HepG2 (cell line): ENCODE results near the gene CDC42SE1. TPM values are rescaled to one million over a fixed set of nuclear protein-coding genes. Genes with fewer than 3 reads are reported as not detected.
A peak's percentile ranks its signal among the peaks of the same experiment; 100 is the strongest.

Source experiments
- CSRNP2 ChIP-seq: sonication (generic); formaldehyde crosslinking; conservative IDR thresholded peaks from 2 replicates; pipeline ENCODE4 v1.8.0; 2022; ENCODE audit warnings: low read depth, missing genetic modification reagents
- HES4 ChIP-seq: sonication (generic); formaldehyde crosslinking; IDR thresholded peaks from 2 replicates; pipeline ENCODE4 v1.9.0; 2021; ENCODE audit warnings: mild to moderate bottlenecking, missing genetic modification reagents, borderline replicate concordance
- HMGXB3 ChIP-seq: sonication (generic); formaldehyde crosslinking; IDR thresholded peaks from 2 replicates; pipeline ENCODE4 v1.4.0; 2020; ENCODE audit warnings: missing genetic modification reagents, borderline replicate concordance
- NR2C2 ChIP-seq: sonication (generic); formaldehyde crosslinking; IDR thresholded peaks from 2 replicates; pipeline ENCODE4 v1.4.0; 2020; ENCODE audit warnings: missing genetic modification reagents, mild to moderate bottlenecking, moderate library complexity, borderline replicate concordance
- RBFOX2 ChIP-seq: fragments of 200-400 bp; formaldehyde crosslinking; IDR thresholded peaks from 2 replicates; pipeline ENCODE4 v1.6.1; 2017; ENCODE audit warnings: low read depth, mild to moderate bottlenecking, low read length
- SETDB1 ChIP-seq: sonication (generic); formaldehyde crosslinking; IDR thresholded peaks from 2 replicates; pipeline ENCODE4 v1.5.1; 2020; ENCODE audit warnings: missing genetic modification reagents, mild to moderate bottlenecking, borderline replicate concordance
- ZNF549 ChIP-seq: sonication (generic); formaldehyde crosslinking; IDR thresholded peaks from 2 replicates; pipeline ENCODE4 v1.5.0; 2020; ENCODE audit warnings: missing genetic modification reagents
- ZNF556 ChIP-seq: sonication (generic); formaldehyde crosslinking; IDR thresholded peaks from 2 replicates; pipeline ENCODE4 v1.4.0; 2020; ENCODE audit warnings: mild to moderate bottlenecking, missing genetic modification reagents, borderline replicate concordance
- ZNF563 ChIP-seq: sonication (generic); formaldehyde crosslinking; IDR thresholded peaks from 2 replicates; pipeline ENCODE4 v1.8.0; 2022; ENCODE audit warnings: mild to moderate bottlenecking, moderate library complexity, missing genetic modification reagents
- ZNF607 ChIP-seq: sonication (generic); formaldehyde crosslinking; IDR thresholded peaks from 2 replicates; pipeline ENCODE4 v1.5.1; 2020; ENCODE audit warnings: missing genetic modification reagents, mild to moderate bottlenecking, borderline replicate concordance
- polyA plus RNA-seq, 8 experiments: library from polyadenylated mRNA; depleted of rRNA in 3 of 8; stranded (reverse) in 7 of 8; unstranded in 1 of 8; fragments of >200 nt; fragmentation: Illumina TruSeq in 4 of 8; extraction: Trizol in 4 of 8; gene quantifications; 2 replicates each; pipeline versions ENCODE4 v1.2.1 to v1.2.3, GENCODE V29; 2011 to 2016; ENCODE audit warnings: low read depth in 4 of 8, missing spikeins in 1 of 8, mixed read lengths in 1 of 8; ENCODE audit not compliant: insufficient read depth in 1 of 8
- total RNA-seq, 5 experiments: library from RNA; depleted of rRNA; stranded (reverse); fragments of >200 nt; fragmentation: Illumina TruSeq; extraction: Trizol; gene quantifications; 2 replicates each; pipeline ENCODE4 v1.2.3, GENCODE V29; 2016; ENCODE audit warnings: low read depth in 1 of 5
- TF ChIP-seq, protein P1 (sequence below): sonication (generic); formaldehyde crosslinking; IDR thresholded peaks from 2 replicates; pipeline ENCODE4 v1.4.0; 2020; ENCODE audit warnings: missing genetic modification reagents
- TF ChIP-seq, protein P2 (sequence below): sonication (generic); formaldehyde crosslinking; IDR thresholded peaks from 2 replicates; pipeline ENCODE4 v1.5.0; 2020; ENCODE audit warnings: missing genetic modification reagents
- TF ChIP-seq, protein P3 (sequence below): sonication (generic); formaldehyde crosslinking; IDR thresholded peaks from 2 replicates; pipeline ENCODE4 v1.4.0; 2020; ENCODE audit warnings: mild to moderate bottlenecking, missing genetic modification reagents

The CDC42SE1 gene
- total and polyA plus RNA-seq, 2 of the 13 experiments (the other 11 are each of a cell fraction or from before 2014, with no cell fraction given): 17.6 to 17.9 TPM

- TF ChIP-seq, protein P1, sequence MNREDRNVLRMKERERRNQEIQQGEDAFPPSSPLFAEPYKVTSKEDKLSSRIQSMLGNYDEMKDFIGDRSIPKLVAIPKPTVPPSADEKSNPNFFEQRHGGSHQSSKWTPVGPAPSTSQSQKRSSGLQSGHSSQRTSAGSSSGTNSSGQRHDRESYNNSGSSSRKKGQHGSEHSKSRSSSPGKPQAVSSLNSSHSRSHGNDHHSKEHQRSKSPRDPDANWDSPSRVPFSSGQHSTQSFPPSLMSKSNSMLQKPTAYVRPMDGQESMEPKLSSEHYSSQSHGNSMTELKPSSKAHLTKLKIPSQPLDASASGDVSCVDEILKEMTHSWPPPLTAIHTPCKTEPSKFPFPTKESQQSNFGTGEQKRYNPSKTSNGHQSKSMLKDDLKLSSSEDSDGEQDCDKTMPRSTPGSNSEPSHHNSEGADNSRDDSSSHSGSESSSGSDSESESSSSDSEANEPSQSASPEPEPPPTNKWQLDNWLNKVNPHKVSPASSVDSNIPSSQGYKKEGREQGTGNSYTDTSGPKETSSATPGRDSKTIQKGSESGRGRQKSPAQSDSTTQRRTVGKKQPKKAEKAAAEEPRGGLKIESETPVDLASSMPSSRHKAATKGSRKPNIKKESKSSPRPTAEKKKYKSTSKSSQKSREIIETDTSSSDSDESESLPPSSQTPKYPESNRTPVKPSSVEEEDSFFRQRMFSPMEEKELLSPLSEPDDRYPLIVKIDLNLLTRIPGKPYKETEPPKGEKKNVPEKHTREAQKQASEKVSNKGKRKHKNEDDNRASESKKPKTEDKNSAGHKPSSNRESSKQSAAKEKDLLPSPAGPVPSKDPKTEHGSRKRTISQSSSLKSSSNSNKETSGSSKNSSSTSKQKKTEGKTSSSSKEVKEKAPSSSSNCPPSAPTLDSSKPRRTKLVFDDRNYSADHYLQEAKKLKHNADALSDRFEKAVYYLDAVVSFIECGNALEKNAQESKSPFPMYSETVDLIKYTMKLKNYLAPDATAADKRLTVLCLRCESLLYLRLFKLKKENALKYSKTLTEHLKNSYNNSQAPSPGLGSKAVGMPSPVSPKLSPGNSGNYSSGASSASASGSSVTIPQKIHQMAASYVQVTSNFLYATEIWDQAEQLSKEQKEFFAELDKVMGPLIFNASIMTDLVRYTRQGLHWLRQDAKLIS: 0 out of 2 replicates have a peak, but pooled peaks have one; percentile 72
- 0 out of 2 replicates have a peak, but pooled peaks have one; percentile 17 for TF ChIP-seq RBFOX2
- no peak for TF ChIP-seq CSRNP2
- no peak for TF ChIP-seq ZNF549
- no peak for TF ChIP-seq ZNF556 (CRISPR knock-in tag)
- TF ChIP-seq, protein P2, sequence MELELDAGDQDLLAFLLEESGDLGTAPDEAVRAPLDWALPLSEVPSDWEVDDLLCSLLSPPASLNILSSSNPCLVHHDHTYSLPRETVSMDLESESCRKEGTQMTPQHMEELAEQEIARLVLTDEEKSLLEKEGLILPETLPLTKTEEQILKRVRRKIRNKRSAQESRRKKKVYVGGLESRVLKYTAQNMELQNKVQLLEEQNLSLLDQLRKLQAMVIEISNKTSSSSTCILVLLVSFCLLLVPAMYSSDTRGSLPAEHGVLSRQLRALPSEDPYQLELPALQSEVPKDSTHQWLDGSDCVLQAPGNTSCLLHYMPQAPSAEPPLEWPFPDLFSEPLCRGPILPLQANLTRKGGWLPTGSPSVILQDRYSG (CRISPR knock-in tag): no peak
- TF ChIP-seq NR2C2 (CRISPR knock-in tag): 0 out of 2 replicates have a peak, but pooled peaks have one; percentile 14
- TF ChIP-seq HES4 (CRISPR knock-in tag): 0 out of 2 replicates have a peak, but pooled peaks have one; percentile 56
- TF ChIP-seq, protein P3, sequence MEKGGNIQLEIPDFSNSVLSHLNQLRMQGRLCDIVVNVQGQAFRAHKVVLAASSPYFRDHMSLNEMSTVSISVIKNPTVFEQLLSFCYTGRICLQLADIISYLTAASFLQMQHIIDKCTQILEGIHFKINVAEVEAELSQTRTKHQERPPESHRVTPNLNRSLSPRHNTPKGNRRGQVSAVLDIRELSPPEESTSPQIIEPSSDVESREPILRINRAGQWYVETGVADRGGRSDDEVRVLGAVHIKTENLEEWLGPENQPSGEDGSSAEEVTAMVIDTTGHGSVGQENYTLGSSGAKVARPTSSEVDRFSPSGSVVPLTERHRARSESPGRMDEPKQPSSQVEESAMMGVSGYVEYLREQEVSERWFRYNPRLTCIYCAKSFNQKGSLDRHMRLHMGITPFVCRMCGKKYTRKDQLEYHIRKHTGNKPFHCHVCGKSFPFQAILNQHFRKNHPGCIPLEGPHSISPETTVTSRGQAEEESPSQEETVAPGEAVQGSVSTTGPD (CRISPR knock-in tag): 0 out of 2 replicates have a peak, but pooled peaks have one; percentile 55
- TF ChIP-seq HMGXB3: 0 out of 2 replicates have a peak, but pooled peaks have one; percentile 53
- TF ChIP-seq ZNF563 (CRISPR knock-in tag): no peak
- no peak for TF ChIP-seq SETDB1 (CRISPR knock-in tag)
- no peak for TF ChIP-seq ZNF607
These were observed 52.9 kb downstream of the CDC42SE1 start, which contains the start of gene MINDY1 (continued) for GRCh38 chr1:151006327-151007052.
